Gastrocnemius medialis (tissue), 4 donors: ENCODE measurements around the gene ARHGAP6. TPM values are rescaled to one million over a fixed set of nuclear protein-coding genes. Genes with fewer than 3 reads are reported as not detected.
A peak's percentile ranks its signal among the peaks of the same experiment; 100 is the strongest.

ENCODE experiments used
- ATAC-seq, 2 donors: fragments of 150-250 bp; one replicate each; pipeline ENCODE4 v1.9.1; 2016
- DNase-seq, 2 donors: peaks; one replicate each; pipeline ENCODE4 v3.0.0-alpha.2; 2019
- H3K27ac ChIP-seq, 4 donors: fragments of 200-600 bp; sonication (generic); 1 replicate in 1 of 4; 2 replicates in 3 of 4; pipeline ENCODE4 v1.5.1; 2016 to 2018; ENCODE audit warnings: mild to moderate bottlenecking in 2 of 4, moderate library complexity in 1 of 4
- H3K27me3 ChIP-seq, 3 donors: fragments of 200-600 bp; sonication (generic) in 2 of 3; 1 replicate in 1 of 3; 2 replicates in 2 of 3; pipeline versions ENCODE4 v1.5.1 to v1.6.0; 2016 to 2019; ENCODE audit warnings: mild to moderate bottlenecking in 1 of 3, moderate library complexity in 1 of 3
- H3K36me3 ChIP-seq, 2 donors: fragments of 200-600 bp; sonication (generic) in 1 of 2; one replicate each; pipeline ENCODE4 v1.5.1; 2017 to 2018
- H3K4me1 ChIP-seq, 2 donors: fragments of 200-600 bp; sonication (generic) in 1 of 2; one replicate each; pipeline ENCODE4 v1.5.1; 2016 to 2017; ENCODE audit warnings: mild to moderate bottlenecking in 2 of 2
- H3K4me3 ChIP-seq, 4 donors: fragments of 200-600 bp; sonication (generic) in 3 of 4; 1 replicate in 1 of 4; 2 replicates in 3 of 4; pipeline ENCODE4 v1.5.1; 2016 to 2019; ENCODE audit warnings: mild to moderate bottlenecking in 2 of 4
- H3K9me3 ChIP-seq, 3 donors: fragments of 200-600 bp; sonication (generic) in 2 of 3; 1 replicate in 1 of 3; 2 replicates in 2 of 3; pipeline ENCODE4 v1.5.1; 2016 to 2019
- POLR2A ChIP-seq, 2 donors: fragments of 450-650 bp; IDR thresholded peaks; one replicate each; pipeline ENCODE4 v1.6.1; 2017; ENCODE audit warnings: antibody characterized with exemption in 2 of 2, mild to moderate bottlenecking in 2 of 2, moderate library complexity in 2 of 2
- in situ Hi-C, 4 donors: fragments of 200-750 bp; cut with MboI; loops; one replicate each; pipeline versions ENCODE4 v1.15.0 to v1.8.0; 2017; ENCODE audit warnings: low sequenced_read_pairs in 4 of 4
- intact Hi-C: fragments of 100-400 bp; cut with DNase I; formaldehyde crosslinking; loops from one replicate; pipeline ENCODE4 v1.15.1; 2023; ENCODE audit warnings: low total_unique reads
- total RNA-seq, 4 donors: library from RNA; depleted of rRNA; stranded (reverse); fragments of >200 nt; gene quantifications; one replicate each; pipeline versions ENCODE4 v1.1.0 to v1.2.3, GENCODE V29; 2016
- TF ChIP-seq, protein P1 (sequence below), 5 experiments: fragments of 450-650 bp in 3 of 5; fragments of 200-600 bp in 2 of 5; sonication (generic) in 2 of 5; IDR thresholded peaks in 4 of 5; conservative IDR thresholded peaks in 1 of 5; 1 replicate in 4 of 5; 2 replicates in 1 of 5; pipeline ENCODE4 v1.5.1; 2016 to 2019; ENCODE audit warnings: antibody characterized with exemption in 5 of 5, mild to moderate bottlenecking in 3 of 5, moderate library complexity in 3 of 5

ARHGAP6 gene
- total RNA-seq, 4 donors from 2014 or later = 10.7 to 18.0 (median 14.9) TPM

DNA sequence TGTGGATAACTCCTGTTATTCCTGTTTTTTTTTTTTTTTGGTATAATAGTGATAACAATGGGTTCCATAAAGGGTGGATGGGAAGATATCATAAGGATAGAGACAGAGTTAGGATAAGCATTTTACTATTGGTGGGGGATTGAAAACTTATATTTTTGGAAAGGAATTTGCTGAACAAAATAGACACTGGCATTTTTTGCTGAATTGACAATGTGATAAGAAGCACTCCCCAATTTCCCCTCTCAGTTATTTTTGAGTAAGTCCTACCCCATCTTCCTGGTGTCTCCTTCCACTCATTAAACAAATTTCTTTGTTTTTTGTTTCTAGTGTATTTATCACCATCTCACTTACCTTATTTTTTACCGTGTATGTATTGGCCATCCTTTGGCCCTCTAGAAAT is 316.7 kb downstream of the ARHGAP6 start:
- no peak for DNase-seq
- peak overlapping the region; percentile 72 to 84 (median 80) for H3K27ac ChIP-seq
- no peaks in the 10 kb centered on the region for H3K9me3 ChIP-seq
- no peak for TF ChIP-seq POLR2A (IDR thresholded peaks at IDR 0.05)
- in situ Hi-C loops = no loop called here
- no peak overlapping the region for H3K4me3 ChIP-seq
- H3K36me3 ChIP-seq = no peaks in the 10 kb centered on the region
- intact Hi-C loops = loop anchor here (10.0 kb wide), 1 partner anchor 84 kb away; no protein-coding TSS in a partner anchor
- H3K27me3 ChIP-seq = no peaks in the 10 kb centered on the region
- no peak for ATAC-seq
- peaks cover 4 to 11% of the 10 kb centered on the region in 2 donors for H3K4me1 ChIP-seq

GRCh38 chrX:11347300-11347699 is 318.4 kb downstream of the ARHGAP6 start:
- ATAC-seq (no peak), DNase-seq (no peak)
- intact Hi-C loops = loop anchor here (10.0 kb wide), 1 partner anchor 82 kb away; no protein-coding TSS in a partner anchor
- no peaks in the 10 kb centered on the region for H3K36me3 ChIP-seq
- H3K27me3 ChIP-seq = no peaks in the 10 kb centered on the region
- in situ Hi-C loops = no loop called here
- TF ChIP-seq POLR2A (IDR thresholded peaks at IDR 0.05) = no peak
- TF ChIP-seq, protein P1, sequence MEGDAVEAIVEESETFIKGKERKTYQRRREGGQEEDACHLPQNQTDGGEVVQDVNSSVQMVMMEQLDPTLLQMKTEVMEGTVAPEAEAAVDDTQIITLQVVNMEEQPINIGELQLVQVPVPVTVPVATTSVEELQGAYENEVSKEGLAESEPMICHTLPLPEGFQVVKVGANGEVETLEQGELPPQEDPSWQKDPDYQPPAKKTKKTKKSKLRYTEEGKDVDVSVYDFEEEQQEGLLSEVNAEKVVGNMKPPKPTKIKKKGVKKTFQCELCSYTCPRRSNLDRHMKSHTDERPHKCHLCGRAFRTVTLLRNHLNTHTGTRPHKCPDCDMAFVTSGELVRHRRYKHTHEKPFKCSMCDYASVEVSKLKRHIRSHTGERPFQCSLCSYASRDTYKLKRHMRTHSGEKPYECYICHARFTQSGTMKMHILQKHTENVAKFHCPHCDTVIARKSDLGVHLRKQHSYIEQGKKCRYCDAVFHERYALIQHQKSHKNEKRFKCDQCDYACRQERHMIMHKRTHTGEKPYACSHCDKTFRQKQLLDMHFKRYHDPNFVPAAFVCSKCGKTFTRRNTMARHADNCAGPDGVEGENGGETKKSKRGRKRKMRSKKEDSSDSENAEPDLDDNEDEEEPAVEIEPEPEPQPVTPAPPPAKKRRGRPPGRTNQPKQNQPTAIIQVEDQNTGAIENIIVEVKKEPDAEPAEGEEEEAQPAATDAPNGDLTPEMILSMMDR (IDR thresholded peaks at IDR 0.05 in 4 of 5, conservative IDR thresholded peaks at IDR 0.05 in 1 of 5) = no peak
- H3K4me3 ChIP-seq = no peak overlapping the region
- H3K4me1 ChIP-seq = peaks cover under 1 to 5% of the 10 kb centered on the region in 2 donors
- H3K27ac ChIP-seq = peak overlapping the region in 2 of 4 donors; percentile 37 to 84
- no peaks in the 10 kb centered on the region for H3K9me3 ChIP-seq

DNA sequence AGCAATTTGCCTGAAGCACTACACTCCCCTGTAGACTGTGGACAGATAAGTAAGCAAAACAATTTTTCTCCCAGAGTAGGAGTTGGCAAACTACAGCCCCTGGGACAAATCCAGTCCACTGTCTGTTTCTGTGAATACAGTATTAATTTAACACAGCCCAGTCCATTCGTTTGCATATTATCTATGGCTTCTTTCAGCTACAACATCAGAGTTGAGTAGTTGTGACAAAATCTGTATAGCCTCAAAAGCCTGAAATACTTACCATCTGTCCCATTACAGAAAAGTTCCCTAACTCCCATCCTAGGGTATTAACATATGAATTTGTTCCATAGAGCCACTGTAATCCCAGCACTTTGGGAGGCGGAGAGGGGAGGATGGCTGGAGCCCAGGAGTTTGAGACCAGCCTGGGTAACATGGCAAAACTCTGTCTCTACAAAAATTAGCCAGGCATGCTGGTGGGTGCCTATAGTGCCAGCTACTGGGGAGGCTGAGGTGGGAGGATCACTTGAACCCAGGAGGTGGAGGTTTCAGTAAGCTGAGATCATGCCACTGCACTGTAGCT is 319.5 kb downstream of the ARHGAP6 start:
- no peaks in the 10 kb centered on the region for H3K9me3 ChIP-seq
- ATAC-seq (no peak), DNase-seq (no peak)
- peaks cover 6 to 10% of the 10 kb centered on the region in 2 donors for H3K4me1 ChIP-seq
- no peaks in the 10 kb centered on the region for H3K27me3 ChIP-seq
- TF ChIP-seq, protein P1 (IDR thresholded peaks at IDR 0.05 in 4 of 5, conservative IDR thresholded peaks at IDR 0.05 in 1 of 5) = no peak
- TF ChIP-seq POLR2A (IDR thresholded peaks at IDR 0.05) = no peak
- no peak overlapping the region for H3K4me3 ChIP-seq
- intact Hi-C loops (loop anchor here (10.0 kb wide), 1 partner anchor 81 kb away; no protein-coding TSS in a partner anchor), in situ Hi-C loops (no loop called here)
- peak overlapping the region in 2 of 4 donors; percentile 21 to 38 for H3K27ac ChIP-seq
- no peaks in the 10 kb centered on the region for H3K36me3 ChIP-seq

GRCh38 chrX:11342673-11343072 is 323.0 kb downstream of the ARHGAP6 start:
- Histone ChIP-seq H3K9me3 (no peaks in the 10 kb centered on the region), H3K27me3 (no peaks in the 10 kb centered on the region), H3K4me1 (peaks cover 12 to 23% of the 10 kb centered on the region in 2 donors), H3K36me3 (no peaks in the 10 kb centered on the region), H3K4me3 (no peak overlapping the region), H3K27ac (peak overlapping the region; percentile 55 to 86 (median 78))
- no peak for DNase-seq
- no peak for ATAC-seq
- TF ChIP-seq POLR2A (IDR thresholded peaks at IDR 0.05) = no peak
- in situ Hi-C loops (no loop called here), intact Hi-C loops (loop anchor here (10.0 kb wide), 1 partner anchor 78 kb away; no protein-coding TSS in a partner anchor)

DNA sequence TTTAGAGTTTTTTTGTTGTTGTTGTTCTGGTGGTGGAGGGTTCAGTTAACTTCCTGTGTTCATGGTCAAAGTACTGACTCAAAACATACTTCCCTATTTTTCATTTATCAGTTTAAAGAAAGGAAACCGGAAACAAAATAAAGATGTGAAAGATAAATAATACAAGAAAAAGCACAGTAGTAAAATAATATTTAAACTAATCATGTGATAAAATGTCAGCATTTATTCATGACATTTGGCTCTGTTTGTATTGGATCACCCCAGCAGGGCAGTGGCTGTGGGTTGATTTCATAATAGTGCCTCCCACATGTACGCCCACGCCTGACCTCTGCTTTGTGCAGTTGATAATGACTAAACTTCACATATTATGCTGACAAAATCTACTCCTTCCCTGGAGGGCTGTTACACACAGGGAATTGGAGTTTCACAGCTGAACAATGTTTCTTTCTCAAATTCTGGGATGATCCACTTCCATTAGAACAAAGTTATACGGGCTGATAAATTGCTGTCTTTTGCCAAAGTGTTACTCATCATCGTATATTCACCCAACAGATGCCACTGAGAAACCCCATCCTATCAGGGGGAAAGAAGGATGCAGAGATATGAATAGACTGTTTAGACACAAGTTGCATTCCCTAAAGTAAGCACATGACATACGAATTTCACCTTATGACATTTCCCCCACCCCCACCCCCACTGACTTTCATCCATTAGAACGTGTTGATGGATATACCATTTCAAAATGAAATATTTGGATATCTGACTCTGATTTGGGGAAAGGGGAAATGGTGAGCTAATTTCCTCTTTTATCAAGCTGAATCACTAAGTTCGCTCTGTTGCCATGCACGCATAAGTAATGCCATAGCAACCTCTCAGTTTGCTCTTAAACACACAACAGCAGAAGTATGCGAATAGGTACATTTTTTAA is 324.2 kb downstream of the ARHGAP6 start:
- TF ChIP-seq, protein P1 (IDR thresholded peaks at IDR 0.05 in 4 of 5, conservative IDR thresholded peaks at IDR 0.05 in 1 of 5) = no peak
- no peak for TF ChIP-seq POLR2A (IDR thresholded peaks at IDR 0.05)
- Histone ChIP-seq H3K4me1 (peaks cover 12 to 29% of the 10 kb centered on the region in 2 donors), H3K4me3 (peak overlapping the region in 2 of 4 donors; percentile 8 to 25), H3K36me3 (no peaks in the 10 kb centered on the region), H3K27ac (peak overlapping the region; percentile 55 to 86 (median 78)), H3K27me3 (no peaks in the 10 kb centered on the region), H3K9me3 (no peaks in the 10 kb centered on the region)
- ATAC-seq (peak; percentile 75 to 80), DNase-seq (peak; percentile 24 to 69)
- in situ Hi-C loops = no loop called here
- intact Hi-C loops = loop anchor here (10.0 kb wide), 1 partner anchor 77 kb away; no protein-coding TSS in a partner anchor
